PC-9 (cell line): ENCODE measurements around the gene ALPP. TPM values are rescaled to one million over a fixed set of nuclear protein-coding genes. Genes with fewer than 3 reads are reported as not detected.
"Not testable (repeated sequence)": the region's sequence is repeated elsewhere in the genome, so short reads cannot be mapped to it uniquely, and the experiment has no call there.

Experiments
- BruUV-seq: library from RNA; stranded (reverse); fragments of 400-500 nt; replicated peaks from 2 replicates; lab custom pipeline; 2021; lab: Mats Ljungman, UMichigan
- CTCF ChIA-PET: fragments of 300-600 bp; sonication (Branson Sonifier 250); formaldehyde crosslinking; loops from one replicate; lab custom pipeline; 2022; ENCODE audit warnings: antibody characterized with exemption; lab: Charles Lee
- POLR2A ChIA-PET: fragments of 300-600 bp; sonication (Branson Sonifier 250); formaldehyde crosslinking; loops from one replicate; lab custom pipeline; 2022; ENCODE audit warnings: antibody characterized with exemption; ENCODE audit not compliant: unreplicated experiment; lab: Charles Lee
- DNase-seq, 2 experiments: peaks; one replicate each; pipeline versions ENCODE4 v3.0.0 to v3.0.0-alpha.2; 2015 to 2022; ENCODE audit warnings: mixed read lengths in 1 of 2
- H2AFZ ChIP-seq: fragments of 200-600 bp; sonication (generic); 2 replicates; pipeline ENCODE4 v1.8.1; 2017; ENCODE audit warnings: antibody characterized with exemption
- H3F3A ChIP-seq: fragments of 200-600 bp; sonication (generic); 2 replicates; pipeline ENCODE4 v1.8.1; 2017; ENCODE audit warnings: antibody characterized with exemption, mild to moderate bottlenecking, low read depth; ENCODE audit not compliant: insufficient read depth
- H3K27ac ChIP-seq: fragments of 200-600 bp; sonication (generic); 2 replicates; pipeline ENCODE4 v1.6.1; 2016; ENCODE audit warnings: mixed run types
- H3K27me3 ChIP-seq: fragments of 200-600 bp; sonication (generic); 2 replicates; pipeline ENCODE4 v1.6.1; 2016; ENCODE audit warnings: low read depth, mixed run types; ENCODE audit not compliant: insufficient read depth
- H3K36me3 ChIP-seq: fragments of 200-600 bp; sonication (generic); 2 replicates; pipeline ENCODE4 v1.6.1; 2016; ENCODE audit warnings: low read depth, mixed run types
- H3K4me1 ChIP-seq: fragments of 200-600 bp; sonication (generic); replicated peaks from 2 replicates; pipeline ENCODE4 v1.6.1; 2016; ENCODE audit warnings: mixed run types; ENCODE audit not compliant: insufficient read depth
- H3K4me2 ChIP-seq: fragments of 200-600 bp; sonication (generic); 2 replicates; pipeline ENCODE4 v1.6.1; 2017; ENCODE audit warnings: mixed run types
- H3K4me3 ChIP-seq: fragments of 200-600 bp; sonication (generic); 2 replicates; pipeline ENCODE4 v1.6.1; 2016; ENCODE audit warnings: mixed run types
- H3K79me2 ChIP-seq: fragments of 200-600 bp; sonication (generic); 2 replicates; pipeline ENCODE4 v1.6.1; 2017; ENCODE audit warnings: low read depth, mixed run types
- H3K9me2 ChIP-seq: fragments of 200-600 bp; sonication (generic); 2 replicates; pipeline ENCODE4 v1.8.1; 2017; ENCODE audit warnings: mild to moderate bottlenecking; ENCODE audit not compliant: insufficient read depth
- H3K9me3 ChIP-seq: fragments of 200-600 bp; sonication (generic); 2 replicates; pipeline ENCODE4 v1.8.1; 2016; ENCODE audit warnings: low read depth; ENCODE audit not compliant: insufficient read depth
- H4K20me1 ChIP-seq: fragments of 200-600 bp; sonication (generic); 2 replicates; pipeline ENCODE4 v1.8.1; 2017; ENCODE audit not compliant: insufficient read depth
- EZH2 ChIP-seq: fragments of 200-600 bp; sonication (generic); IDR thresholded peaks from 2 replicates; pipeline ENCODE4 v1.8.0; 2017; ENCODE audit warnings: antibody characterized with exemption, low read depth
- intact Hi-C: fragments of 100-400 bp; cut with micrococcal nuclease; formaldehyde crosslinking; loops from one replicate; pipeline ENCODE4 v1.10.0; 2022; ENCODE audit not compliant: unreplicated experiment
- total RNA-seq: library from RNA; stranded (reverse); gene quantifications from 2 replicates; pipeline ENCODE4 v1.2.3, GENCODE V29; 2021
- TF ChIP-seq, protein P1 (sequence below): fragments of 200-600 bp; sonication (generic); conservative IDR thresholded peaks from 2 replicates; pipeline ENCODE4 v1.6.1; 2017; ENCODE audit warnings: mixed run types, antibody characterized with exemption, mild to moderate bottlenecking, moderate library complexity

Gene ALPP
- total RNA-seq, 1 experiment from 2014 or later = 47.5 TPM

- Histone ChIP-seq H3F3A (no peaks in the 10 kb centered on the region), H3K4me3 (no peak overlapping the region), H3K9me2 (no peaks in the 10 kb centered on the region), H4K20me1 (no peaks in the 10 kb centered on the region), H3K4me2 (no peak overlapping the region), H3K36me3 (no peaks in the 10 kb centered on the region), H3K9me3 (no peaks in the 10 kb centered on the region), H3K4me1 (peaks cover 12% of the 10 kb centered on the region), H3K79me2 (no peaks in the 10 kb centered on the region), H3K27ac (no peak overlapping the region), H3K27me3 (no peaks in the 10 kb centered on the region), H2AFZ (no peak overlapping the region)
- DNase-seq = no peak
- ChIA-PET CTCF (no interaction called here), POLR2A (no interaction called here)
- BruUV-seq = no TSS peak
- TF ChIP-seq, protein P1, sequence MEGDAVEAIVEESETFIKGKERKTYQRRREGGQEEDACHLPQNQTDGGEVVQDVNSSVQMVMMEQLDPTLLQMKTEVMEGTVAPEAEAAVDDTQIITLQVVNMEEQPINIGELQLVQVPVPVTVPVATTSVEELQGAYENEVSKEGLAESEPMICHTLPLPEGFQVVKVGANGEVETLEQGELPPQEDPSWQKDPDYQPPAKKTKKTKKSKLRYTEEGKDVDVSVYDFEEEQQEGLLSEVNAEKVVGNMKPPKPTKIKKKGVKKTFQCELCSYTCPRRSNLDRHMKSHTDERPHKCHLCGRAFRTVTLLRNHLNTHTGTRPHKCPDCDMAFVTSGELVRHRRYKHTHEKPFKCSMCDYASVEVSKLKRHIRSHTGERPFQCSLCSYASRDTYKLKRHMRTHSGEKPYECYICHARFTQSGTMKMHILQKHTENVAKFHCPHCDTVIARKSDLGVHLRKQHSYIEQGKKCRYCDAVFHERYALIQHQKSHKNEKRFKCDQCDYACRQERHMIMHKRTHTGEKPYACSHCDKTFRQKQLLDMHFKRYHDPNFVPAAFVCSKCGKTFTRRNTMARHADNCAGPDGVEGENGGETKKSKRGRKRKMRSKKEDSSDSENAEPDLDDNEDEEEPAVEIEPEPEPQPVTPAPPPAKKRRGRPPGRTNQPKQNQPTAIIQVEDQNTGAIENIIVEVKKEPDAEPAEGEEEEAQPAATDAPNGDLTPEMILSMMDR = no peak
- no peak for TF ChIP-seq EZH2
- intact Hi-C loops = no loop called here
These were observed 16.9 kb upstream of the ALPP start for GRCh38 chr2:232361646-232362045.

- no peak overlapping the region for H3K4me2 ChIP-seq
- no peak overlapping the region for H3K4me3 ChIP-seq
- no peaks in the 10 kb centered on the region for H4K20me1 ChIP-seq
- H3K27ac ChIP-seq = no peak overlapping the region
- no peaks in the 10 kb centered on the region for H3F3A ChIP-seq
- no peaks in the 10 kb centered on the region for H3K27me3 ChIP-seq
- intact Hi-C loops = no loop called here
- no peaks in the 10 kb centered on the region for H3K79me2 ChIP-seq
- peaks cover 12% of the 10 kb centered on the region for H3K4me1 ChIP-seq
- no peaks in the 10 kb centered on the region for H3K36me3 ChIP-seq
- H3K9me3 ChIP-seq = no peaks in the 10 kb centered on the region
- BruUV-seq = no TSS peak
- H2AFZ ChIP-seq = no peak overlapping the region
- DNase-seq = no peak
- TF ChIP-seq, protein P1 = no peak
- TF ChIP-seq EZH2 = no peak
- CTCF ChIA-PET = no interaction called here
- POLR2A ChIA-PET = no interaction called here
- H3K9me2 ChIP-seq = no peaks in the 10 kb centered on the region
These were observed 16.2 kb upstream of the ALPP start for GRCh38 chr2:232362174-232362900.

DNA sequence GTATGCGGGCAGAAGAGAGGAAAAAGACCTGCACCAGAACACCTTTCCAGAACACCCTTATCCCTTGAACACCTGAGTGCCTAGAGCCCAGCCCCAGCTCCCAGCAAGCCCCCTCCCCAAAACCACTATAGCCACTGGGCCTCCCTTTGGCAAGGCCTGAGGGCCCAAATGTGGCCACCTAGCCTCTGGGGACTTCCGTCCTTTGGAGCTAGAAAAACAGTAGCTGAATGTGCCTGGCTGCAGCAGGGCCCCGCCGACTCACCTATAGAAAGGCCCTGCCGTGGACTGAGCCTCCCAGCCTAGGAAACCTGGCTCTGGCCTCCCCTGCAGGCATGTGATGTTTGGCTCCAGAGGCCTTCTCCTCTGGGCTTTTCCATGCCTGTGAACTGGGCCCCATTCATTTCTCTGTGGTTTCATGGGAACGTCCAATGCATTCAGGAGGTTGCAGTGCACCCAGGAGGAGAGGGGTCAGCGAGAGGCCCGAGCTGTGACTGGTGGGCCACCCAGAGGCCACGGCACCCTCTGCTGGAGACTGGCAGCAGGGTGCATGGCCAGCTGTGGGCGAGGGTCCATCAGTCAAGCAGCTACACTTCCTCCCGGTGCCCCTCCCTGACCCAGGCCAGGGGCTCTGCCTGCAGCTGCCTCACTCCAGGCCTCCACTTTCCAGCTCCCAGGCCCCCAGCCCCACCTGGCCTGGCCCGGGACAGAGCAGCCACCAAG is 15.3 kb upstream of the ALPP start:
- H3K79me2 ChIP-seq, H3K27me3 ChIP-seq, intact Hi-C loops, H3K27ac ChIP-seq, DNase-seq, H3K4me2 ChIP-seq, H3K4me3 ChIP-seq, H2AFZ ChIP-seq, CTCF ChIA-PET, H3F3A ChIP-seq, H3K36me3 ChIP-seq, H4K20me1 ChIP-seq, BruUV-seq, POLR2A ChIA-PET, H3K9me2 ChIP-seq, H3K9me3 ChIP-seq: not testable (repeated sequence)
- peaks cover 12% of the 10 kb centered on the region for H3K4me1 ChIP-seq
